NCI-H774 (cell line): ENCODE results near the gene DMAC1.

Source experiments
- DNase-seq: peaks from one replicate; lab custom pipeline; 2025; lab: John Stamatoyannopoulos, UW

Gene DMAC1, protein sequence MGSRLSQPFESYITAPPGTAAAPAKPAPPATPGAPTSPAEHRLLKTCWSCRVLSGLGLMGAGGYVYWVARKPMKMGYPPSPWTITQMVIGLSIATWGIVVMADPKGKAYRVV

DNA sequence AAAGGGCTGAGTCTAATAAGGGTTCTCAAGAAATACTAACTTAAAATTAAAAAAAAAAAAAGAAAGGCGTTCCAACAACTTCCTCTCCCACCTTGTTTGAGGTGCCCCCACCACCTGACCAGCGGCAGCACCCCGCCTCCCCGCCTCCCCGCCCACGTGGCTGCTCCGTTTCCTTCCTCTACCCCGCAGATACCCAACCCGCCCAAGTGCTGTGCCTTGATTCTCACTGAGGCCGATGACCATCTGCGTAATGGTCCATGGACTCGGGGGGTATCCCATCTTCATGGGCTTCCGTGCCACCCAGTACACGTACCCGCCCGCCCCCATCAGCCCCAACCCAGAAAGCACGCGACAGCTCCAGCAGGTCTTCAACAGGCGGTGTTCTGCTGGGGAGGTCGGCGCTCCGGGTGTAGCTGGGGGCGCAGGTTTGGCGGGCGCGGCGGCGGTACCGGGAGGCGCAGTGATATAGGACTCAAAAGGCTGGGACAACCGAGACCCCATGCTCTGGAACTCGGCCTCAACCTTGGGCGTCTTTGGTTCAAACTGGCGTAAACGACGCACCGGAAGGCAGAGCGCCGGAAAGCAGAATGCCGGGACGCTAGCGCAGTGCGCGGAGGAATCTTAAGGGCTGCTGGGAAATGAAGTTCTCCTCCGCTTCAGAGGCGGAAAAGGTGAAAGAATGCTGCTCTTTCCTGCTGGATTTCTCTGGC, at the start of gene DMAC1:
Gene DMAC1, minus strand, starts transcription at position 545 of the 710 bp plus-strand sequence. Its CDS starts 44 bp downstream, at position 501.
- peak; percentile 88 for DNase-seq

DNA sequence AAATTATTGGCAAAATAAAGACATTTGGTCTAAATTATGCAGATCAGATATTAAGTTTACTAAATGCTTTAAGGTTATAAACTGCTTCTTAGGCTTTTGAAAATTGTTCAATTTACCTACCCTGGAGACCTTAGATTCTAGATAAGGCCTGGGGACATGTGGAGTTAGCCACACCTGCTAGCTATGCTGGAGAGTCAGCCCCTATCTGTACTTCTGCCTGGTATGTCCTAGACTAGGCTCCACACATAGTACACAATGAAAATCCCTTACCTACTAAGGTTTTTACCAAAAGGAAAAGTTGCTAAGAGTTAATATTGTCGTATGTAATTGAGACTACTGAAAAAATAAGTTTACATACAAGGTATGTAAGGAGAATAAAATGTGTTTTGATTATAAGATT, 49.8 kb upstream of the DMAC1 start:
- no peak for DNase-seq

DNA sequence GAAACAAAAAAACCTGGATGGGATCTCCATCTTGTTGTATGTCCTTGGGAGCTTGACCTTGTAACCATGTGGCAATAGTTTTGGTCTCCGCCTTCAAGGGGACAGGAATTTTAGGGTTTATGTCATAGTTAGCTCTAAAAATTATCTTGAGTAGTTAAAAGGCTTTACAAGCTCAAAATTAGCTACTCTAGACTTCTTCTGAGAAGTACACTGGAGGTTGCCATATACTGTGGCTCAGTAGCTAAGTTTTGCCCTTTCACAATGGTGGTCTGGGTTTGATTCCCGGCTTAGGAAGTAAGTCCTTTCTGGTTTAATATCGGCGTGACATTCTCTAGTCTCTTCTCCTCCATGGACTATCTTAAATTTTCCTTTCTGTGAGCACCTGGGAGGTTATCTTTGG, 48.9 kb upstream of the DMAC1 start:
- DNase-seq = no peak

DNA sequence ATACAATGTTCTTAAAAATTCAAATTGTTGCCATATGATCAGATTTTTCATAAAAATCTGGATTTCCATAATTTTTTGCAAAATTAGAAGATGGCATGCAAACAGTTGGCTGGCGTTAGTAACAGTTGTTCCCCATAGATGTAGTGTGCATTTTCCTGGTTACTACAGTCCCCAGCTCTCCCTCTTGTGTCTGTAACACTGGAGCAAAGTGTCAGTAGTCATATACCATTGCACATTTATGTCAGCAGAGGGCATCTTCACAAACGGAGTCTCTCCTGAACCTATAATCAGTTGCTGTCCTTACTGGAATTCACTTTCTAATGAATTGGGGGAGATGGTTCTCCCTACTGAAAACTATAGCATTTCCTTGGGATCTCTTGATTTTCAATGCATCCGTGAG, 44.7 kb upstream of the DMAC1 start:
- DNase-seq = peak; percentile 7

DNA sequence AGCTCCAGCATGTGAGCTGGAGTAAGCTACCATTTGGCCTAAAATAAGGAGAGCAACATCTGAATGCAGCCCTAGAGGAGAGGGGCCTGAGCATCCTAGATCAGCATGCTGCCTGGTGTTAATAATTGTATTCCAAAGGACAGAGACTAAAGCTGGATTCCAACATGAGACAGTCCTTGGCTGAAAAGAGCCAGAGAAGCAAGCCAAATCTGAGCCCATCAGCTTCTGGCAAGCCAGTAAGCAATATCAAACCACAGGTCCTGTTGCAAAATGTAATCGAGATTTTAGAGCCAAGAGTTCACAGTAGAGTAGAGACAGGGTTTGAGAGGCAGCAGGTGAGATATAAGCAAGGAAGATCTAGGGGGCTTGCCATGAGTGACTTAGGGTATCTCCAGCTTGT, 42.3 kb upstream of the DMAC1 start:
- no peak for DNase-seq

DNA sequence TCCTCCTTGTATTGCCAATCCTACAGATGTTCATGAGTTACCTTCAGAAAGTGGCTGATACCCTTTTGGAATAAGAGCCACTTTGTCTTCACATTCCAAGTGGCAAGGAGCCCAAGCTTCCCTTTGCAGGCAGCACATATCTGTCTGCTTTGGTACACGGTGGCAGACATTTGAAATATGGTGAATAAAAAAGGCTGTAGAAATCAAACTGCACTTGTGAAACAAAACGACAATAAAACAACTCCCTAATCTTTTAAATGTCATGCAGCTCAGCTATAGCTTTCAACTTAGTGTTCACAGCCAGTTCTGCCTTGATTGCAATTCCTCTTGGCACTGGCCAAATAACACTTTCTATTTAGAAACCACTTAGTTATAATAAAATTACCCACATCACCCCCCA, 35.0 kb upstream of the DMAC1 start:
- DNase-seq = no peak

DNA sequence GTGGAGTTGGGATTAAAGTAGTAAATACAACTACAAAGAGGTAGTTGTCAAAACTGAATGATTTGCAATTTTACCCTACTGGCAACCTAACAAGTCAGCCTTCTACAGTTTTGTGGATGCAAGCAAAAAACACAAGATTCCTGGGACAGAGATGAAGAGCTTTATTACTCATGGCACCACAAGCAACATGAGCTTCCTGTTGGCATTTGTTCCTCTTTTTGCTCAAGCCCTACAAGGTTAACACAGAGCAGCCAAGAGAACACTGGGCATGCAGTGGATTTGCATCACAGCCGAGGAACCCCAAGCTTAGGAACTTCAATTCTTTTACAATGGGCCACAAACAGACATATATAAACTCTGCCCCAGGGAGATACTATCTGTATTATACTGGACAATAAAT, 28.8 kb upstream of the DMAC1 start:
- no peak for DNase-seq

DNA sequence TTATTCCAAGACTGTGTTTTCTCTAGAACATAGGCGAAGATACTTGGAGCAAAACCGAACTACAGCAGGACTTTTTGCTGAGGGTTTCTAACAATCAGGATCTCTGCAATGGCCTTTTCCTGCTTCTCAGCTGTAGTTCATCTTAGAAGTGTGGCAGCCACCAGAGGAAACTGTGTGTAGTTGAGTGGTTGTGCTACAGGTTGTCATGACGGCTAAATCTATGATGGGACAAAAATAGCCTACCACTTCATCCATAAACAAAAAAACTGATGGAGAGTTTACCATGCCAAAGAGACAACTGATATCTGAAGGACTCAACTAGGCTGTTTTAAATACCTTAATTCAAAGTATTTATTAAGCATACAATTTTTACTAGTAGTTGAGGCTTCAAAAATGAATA, 28.2 kb upstream of the DMAC1 start:
- DNase-seq = no peak

DNA sequence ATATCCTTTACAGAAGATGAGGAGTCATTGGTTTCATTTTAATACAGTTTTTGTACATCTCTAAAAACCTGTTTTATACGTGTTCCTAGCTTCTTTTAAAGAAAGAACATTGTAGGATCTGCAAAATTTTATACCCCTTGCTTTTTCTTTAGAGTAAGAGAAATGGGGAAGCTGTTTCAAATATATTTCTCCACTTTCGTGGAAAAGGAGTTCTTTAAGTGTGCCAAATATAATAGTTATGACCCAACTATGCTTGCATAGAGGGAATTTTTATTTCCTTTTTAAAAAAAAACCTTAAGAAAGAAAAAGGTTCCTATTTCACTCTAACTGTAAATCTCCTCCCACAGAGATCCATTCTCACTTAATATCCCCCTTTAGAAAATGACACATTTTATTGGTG, 27.5 kb upstream of the DMAC1 start:
- no peak for DNase-seq

DNA sequence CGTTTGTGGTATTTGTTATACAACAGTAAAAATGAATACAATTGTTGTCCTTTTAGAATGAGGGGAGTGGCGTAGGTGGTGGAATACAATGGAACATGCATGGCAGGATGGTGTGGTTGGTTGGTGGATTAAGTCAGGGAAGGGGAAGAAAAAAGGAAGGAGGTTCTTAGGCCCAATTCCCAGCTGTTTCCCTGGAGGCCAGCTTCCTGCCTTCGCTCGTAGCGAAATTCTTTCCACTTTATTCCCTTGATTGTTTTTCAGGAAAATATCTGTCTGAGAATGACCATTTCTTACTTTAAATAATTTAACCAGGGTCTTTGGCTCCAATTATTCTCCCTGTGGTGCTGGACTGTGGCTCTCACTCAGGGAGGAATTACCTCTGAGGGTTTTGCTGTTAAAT, 24.1 kb upstream of the DMAC1 start:
- DNase-seq = no peak

DNA sequence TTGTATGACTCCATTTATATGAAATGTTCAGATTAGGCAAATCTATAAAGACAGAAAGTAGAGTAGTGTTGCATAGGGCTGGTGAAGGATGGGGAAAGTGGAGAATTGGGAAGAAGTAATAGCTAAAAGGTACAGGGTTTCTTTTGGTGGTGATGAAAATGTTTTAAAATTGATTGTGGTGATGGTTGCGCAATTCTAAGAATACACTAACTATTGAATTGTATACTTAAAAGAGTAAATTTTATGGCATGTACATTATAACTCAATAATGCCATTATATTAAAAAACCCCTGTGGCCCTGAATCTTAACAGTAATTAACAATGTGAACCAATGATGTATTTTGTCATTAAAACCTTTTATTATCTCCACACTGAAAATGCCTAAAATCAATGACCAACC, 20.4 kb upstream of the DMAC1 start:
- DNase-seq = no peak

DNA sequence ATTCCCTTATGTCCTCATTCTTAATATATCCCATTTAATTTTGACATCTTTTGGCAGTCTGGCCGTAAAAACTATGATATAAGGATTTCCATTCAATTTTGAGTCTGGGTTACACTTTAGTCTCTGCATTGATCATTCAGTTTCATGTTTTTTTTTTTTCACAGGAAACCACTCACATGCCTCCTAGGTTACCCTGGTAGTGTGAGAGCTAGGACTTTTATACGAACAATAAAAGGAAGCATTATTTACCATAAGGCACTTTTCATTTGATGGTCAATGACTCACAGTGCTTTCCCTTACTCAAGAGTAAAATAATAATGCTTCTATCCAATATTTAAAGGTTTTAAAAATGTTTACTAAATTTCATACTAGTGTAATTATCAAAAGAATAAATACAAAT, 16.4 kb upstream of the DMAC1 start:
- no peak for DNase-seq

DNA sequence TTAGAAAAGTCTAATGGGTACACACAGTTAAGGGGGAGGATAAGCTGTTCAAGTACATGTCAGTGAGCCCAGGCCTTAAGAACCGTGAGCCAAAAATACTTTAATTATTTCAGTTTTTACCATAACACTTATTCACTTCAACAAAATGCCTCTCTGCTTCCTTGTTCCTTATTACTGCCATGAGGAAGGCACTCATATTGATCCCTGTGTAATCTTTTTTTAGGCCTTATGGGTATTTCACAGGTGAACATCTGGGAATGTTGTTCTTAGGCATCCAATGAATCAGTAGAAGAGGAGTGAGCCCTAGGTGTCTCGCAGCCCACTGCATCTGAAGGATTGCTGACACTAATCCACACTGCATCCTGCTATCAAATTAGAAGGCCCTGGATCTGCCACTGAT, 13.5 kb upstream of the DMAC1 start:
- no peak for DNase-seq

DNA sequence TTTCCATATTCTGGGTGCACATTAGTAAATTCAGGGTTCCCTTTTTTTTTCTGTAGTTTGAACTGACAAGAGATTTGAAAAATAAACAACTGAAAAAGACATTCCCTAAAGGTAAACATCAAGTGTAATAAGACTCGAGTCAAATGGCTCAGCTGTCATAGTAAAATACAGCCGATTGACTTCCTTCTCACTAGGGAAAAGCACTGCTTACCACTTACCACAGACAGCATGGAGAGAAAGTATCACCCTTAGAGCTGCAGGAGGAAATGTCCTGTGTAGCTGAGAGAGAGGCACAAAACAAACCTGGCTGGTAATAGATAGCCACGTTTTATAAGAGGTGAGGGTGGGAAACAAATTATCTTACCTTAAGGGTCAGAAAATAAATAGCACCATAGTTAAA, 12.1 kb upstream of the DMAC1 start:
- no peak for DNase-seq

DNA sequence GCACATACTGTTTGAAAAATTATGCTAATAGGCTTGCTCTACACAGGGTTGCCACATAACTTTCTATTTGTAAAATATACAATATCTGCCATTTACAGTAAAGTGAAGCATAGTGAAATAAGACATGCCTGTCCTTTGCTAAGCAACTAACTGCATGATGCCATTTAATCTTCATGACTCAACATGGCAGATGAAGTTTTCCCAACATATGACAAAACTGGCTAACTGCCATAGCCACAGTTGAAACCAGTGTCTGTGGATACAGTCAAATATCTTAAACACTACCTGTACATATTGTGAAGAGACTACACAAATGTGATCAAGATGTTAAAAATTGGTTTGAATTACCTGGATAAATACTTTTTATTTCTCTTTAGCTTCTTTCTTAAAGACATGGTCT, 3.1 kb upstream of the DMAC1 start:
- no peak for DNase-seq

DNA sequence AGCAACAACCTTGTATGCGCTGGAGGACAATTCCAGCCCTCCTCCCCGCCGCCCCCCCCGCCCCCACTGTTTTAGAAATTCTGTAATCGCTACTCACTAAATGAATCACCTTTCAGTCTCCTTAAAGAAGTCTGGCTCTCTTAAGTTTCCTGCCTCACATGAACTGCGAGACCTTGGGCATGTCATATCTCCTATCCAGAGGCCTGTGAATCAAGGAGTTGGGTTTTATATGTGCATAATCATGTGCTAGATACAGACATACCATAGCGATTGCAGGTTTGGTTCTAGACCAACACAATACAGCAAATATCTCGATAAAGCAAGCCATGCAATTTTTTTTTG, 337 bp upstream of the DMAC1 start:
- no peak for DNase-seq

DNA sequence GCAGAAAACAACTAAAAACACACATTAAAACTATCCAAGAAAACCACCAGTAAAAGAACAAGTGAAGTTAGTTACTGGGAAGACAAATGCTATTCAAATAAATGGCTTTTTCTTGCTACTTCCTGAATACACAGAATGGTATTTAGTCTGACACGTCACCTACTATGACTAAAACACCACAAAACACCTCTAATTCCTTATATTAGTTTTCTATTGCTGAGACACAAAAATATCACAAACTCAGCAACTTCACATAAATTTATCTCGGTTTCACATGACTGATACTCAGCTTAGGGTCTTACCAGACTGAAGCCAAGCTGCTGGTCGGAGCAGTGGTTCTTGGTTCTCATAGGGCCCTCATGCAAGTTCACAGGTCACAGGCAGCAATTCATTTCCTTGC, 5.4 kb downstream of the DMAC1 start:
- no peak for DNase-seq

DNA sequence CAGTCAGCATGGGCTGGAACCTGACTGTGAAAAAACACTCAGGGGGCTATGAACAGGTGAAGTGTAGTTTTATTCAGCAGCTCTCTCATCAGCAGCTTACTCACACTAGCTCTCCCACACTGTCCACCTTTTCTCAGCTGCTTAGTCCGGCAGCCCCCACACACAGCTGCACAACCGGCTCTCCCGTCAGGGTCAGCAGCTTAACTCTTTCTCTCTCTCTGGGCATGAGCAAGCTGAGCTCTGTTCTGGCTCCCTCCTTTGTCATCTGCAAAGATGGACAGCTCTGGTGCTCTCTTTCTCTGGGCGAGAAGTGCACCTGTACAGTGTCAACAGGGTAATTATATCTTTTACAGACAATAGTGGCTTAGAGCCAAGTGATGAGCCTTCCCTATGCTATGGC, 8.2 kb downstream of the DMAC1 start:
- no peak for DNase-seq

DNA sequence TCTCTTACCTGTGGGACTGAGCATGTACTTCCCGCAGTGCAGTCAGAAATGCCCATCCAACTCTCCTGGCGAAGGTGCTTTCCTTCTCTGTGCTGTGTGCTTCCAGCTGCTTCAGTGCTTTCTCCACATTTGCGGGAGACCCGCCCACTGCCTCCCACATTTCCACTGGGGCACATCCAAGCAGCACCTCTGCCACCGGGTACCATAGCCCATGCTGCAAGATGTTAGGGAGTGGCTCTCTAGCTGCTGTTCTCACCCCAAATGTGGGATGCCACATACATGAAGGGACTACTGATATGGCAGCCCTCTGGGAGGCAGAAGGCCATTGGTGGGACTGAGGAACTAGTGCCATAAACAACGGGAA, 8.8 kb downstream of the DMAC1 start:
- DNase-seq = no peak

DNA sequence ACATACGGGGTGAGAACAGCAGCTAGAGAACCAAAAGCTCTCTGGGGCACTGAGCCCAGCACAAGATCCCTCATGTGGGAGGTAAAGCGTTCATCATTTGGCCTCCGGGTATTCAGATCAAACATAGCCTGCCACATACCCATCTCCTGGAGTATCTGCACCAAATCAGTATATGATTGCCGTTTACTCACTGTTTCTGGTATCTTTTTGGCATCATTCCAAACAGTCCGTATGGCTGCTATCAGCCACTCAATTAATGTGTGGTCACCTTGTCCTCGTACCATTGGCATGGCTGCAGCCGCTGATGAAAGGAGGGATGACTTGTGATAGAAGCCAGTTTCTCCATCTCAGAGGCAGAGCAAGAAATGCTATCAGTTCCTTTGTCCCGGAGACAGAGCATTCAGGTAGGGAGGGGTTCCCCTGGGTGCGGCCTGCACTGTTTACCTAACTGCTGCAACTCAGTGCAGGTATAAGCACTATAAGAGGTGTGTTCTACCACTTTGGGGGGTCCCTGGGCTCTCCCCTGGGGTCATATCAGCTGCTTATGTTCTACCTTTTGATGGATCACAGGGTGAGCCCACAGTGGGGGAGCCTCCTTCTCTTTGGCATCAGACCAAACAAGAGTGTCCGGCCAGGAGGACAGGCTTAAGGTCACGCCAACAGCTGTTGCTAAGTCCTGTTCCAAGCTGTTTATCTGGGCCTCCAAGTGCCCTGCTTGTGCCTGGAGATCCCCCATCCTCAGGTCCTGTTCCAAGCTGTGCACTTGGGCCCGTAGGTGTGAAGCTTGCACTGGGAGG, 9.4 kb downstream of the DMAC1 start:
- no peak for DNase-seq

DNA sequence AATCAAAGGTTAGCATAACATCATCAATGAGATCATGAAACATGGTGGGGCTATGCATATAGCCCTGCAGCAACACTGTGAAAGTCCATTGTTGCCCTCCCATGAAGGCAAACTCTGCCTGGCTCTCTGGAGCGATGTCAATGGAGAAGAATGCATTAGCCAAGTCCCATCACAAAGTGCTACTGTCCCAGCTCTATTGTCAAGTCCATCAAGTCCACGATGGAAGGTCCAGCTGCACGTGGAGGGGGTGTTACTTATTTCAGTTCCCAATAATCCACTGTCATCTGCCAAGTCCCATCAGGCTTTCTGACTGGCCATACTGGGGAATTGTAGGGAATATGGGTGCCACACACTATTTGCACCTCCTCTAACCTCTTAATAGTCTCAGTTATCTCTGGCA, 10.8 kb downstream of the DMAC1 start:
- DNase-seq = no peak

DNA sequence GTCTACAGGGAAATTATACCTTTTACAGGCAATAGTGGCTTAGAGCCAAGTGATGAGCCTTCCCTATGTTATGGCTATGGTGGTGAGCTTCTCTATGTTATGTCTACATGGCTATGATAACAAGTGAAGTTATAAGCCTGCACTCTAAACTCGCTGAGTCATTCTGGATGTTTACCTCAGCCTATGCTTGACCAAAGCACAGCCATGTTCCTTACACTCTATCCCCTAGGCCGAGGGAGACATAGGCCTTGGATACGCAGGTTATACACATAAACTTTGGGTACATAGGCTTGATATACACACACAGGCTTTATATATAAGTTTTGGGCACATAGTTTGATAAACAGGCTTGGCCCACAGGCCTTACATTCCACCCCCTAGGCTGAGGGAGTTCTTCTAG, 13.8 kb downstream of the DMAC1 start:
- DNase-seq = no peak

DNA sequence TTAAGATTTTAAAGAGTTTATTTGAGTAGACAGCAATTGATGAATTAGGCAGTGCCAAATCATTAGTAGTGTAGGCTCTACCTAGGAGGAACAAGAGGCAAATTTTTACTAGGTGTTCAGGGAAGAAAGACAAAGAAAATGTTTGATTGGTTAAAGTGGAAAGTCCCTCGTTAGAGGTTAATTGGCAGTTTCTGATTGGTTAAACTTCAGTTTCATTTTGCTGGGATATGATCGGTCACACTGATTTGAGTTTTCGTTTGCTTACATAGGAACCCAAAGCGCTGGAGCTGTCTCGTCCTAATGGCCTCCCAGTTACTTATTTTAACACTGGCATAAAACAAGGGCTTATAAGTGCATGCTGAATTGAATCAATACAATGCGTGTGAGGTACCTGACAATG, 15.1 kb downstream of the DMAC1 start:
- DNase-seq = no peak

DNA sequence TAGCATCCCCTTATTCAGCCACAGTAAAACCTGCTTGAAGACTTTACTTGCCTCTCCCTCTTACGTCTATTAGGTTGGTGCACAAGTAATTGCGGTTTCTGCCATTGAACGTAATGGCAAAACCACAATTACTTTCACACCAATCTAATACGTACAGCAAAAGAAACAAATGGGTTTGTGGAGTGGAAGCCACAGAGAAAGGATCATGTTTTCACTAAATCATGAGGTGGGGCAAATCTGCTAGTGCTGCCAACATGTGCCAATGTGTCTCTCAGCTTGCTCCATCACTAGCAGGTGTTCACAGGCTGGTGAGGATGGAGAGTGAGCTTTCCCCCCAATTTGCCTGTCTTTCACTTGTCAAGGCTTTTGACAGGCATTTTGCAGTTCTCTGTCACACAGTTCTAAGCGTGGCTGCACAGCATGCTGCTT, 15.9 kb downstream of the DMAC1 start:
- no peak for DNase-seq
